ENCODE measurements around the gene SP110. TPM values are rescaled to one million over a fixed set of nuclear protein-coding genes. Genes with fewer than 3 reads are reported as not detected.

Gene SP110
- total RNA-seq (2012; rRNA removed) (9.3 and 11.1 TPM in 2 replicates), polyA plus RNA-seq (2012; rRNA removed) (9.0 and 10.2 TPM in 2 replicates), Bru-seq, nascent RNA (percentile 55 among the genes with signal in this experiment), BruChase-seq, experiment 1, labeled RNA remaining after a 6-hour chase (percentile 49 among the genes with signal in this experiment), BruChase-seq, experiment 2, labeled RNA remaining after a 2-hour chase (percentile 50 among the genes with signal in this experiment)
- 5.5 and 13.1 TPM in 2 replicates for polyA plus RNA-seq (2012; cell fraction: cytosol; rRNA removed)
- 5.0 and 15.4 TPM in 2 replicates for polyA plus RNA-seq (2012; cell fraction: nucleus; rRNA removed; ENCODE audit: low replicate concordance)
- long read RNA-seq, transcript SP110-202 (15 exons, 2,080 nt) = major isoform, 9 of 14 reads
- long read RNA-seq, partial matches to known transcripts = 4 of 14 reads
- long read RNA-seq, other reads (novel, unspliced or antisense) = 1 of 14 reads

- dilution Hi-C loops (cut with HindIII; ENCODE audit: low sequenced_read_pairs, unreplicated experiment) (no loop called here), intact Hi-C loops (cut with micrococcal nuclease) (loop anchor here (2.0 to 10.0 kb wide), 3 partner anchors 108 to 391 kb away; partner anchors contain the start of genes SP100 and SP140L), in situ Hi-C loops (cut with MboI; ENCODE audit: low sequenced_read_pairs) (loop anchor here (25.0 kb wide), 1 partner anchor 593 kb away; no protein-coding TSS in a partner anchor)
- H2BK5ac ChIP-seq (ENCODE audit: low read depth, low read length, poor library complexity, severe bottlenecking) = peak within 1 kb of the TSS; percentile 42
- H3K14ac ChIP-seq (replicated peaks; ENCODE audit: low read depth, low read length) = peak within 1 kb of the TSS; percentile 84
- no peaks in the 10 kb centered on the region for H3K4me1 ChIP-seq (ENCODE audit: control insufficient read depth, insufficient read depth, low read length)
- H4K5ac ChIP-seq (ENCODE audit: low read depth, low read length) = peak within 1 kb of the TSS; percentile 48
- peak within 1 kb of the TSS; percentile 80 for H3K9ac ChIP-seq (ENCODE audit: low read depth, low read length)
- H2BK20ac ChIP-seq (ENCODE audit: low read depth, low read length) = peak within 1 kb of the TSS; percentile 45
- ChIA-PET POLR2A (ENCODE audit: unreplicated experiment) (no interaction called here), CTCF (interaction anchor here (0.9 to 1.5 kb wide), 2 partner anchors 24 to 60 kb away, joined by 3 read pairs; no protein-coding TSS in a partner anchor)
- peaks cover 0 to 3% of the 10 kb centered on the region in 2 experiments; a peak in 1 of 4 replicates for H3K79me1 ChIP-seq (ENCODE audit: low read depth in 1 of 2, low read length in 2 of 2)
- peak within 1 kb of the TSS; percentile 69; the same call in 1 of the 2 replicates for H3K56ac ChIP-seq (ENCODE audit: extremely low read depth, insufficient read depth, low read length)
- H3K9me1 ChIP-seq (ENCODE audit: insufficient read depth, low read length) = no peaks in the 10 kb centered on the region
- H3K9me3 ChIP-seq (ENCODE audit: control insufficient read depth, insufficient read depth, low read length) = no peaks in the 10 kb centered on the region
- WGBS, 2 experiments (ENCODE audit: extremely low coverage in 2 of 2, insufficient read length in 1 of 2) = 0% methylated on average over 2 of the region's 19 CpGs; no CpG with 5 or more reads in 1 of the 2 experiments
- H2AK9ac ChIP-seq (replicated peaks; ENCODE audit: low read depth, low read length, poor library complexity) = peak within 1 kb of the TSS; percentile 39
- H3K27ac ChIP-seq (ENCODE audit: insufficient read depth, low read length) = peak within 1 kb of the TSS; percentile 72
- no peaks in the 10 kb centered on the region for H4K20me1 ChIP-seq (ENCODE audit: insufficient read depth, low read length)
- peak within 1 kb of the TSS; percentile 77 for H3K4ac ChIP-seq (ENCODE audit: low read depth, low read length)
- peak within 1 kb of the TSS; percentile 94 for H3K4me3 ChIP-seq (ENCODE audit: insufficient read depth, low read depth, low read length)
- no peaks in the 10 kb centered on the region for H3K27me3 ChIP-seq (ENCODE audit: control insufficient read depth, insufficient read depth, low read length)
- peak; percentile 80 for DNase-seq
- ATAC-seq (ENCODE audit: low read depth) = peak; percentile 93
- peak within 1 kb of the TSS; percentile 77 for H4K91ac ChIP-seq (ENCODE audit: insufficient read depth, low read depth, low read length)
- TF ChIP-seq MXI1 (IDR thresholded peaks at IDR 0.05; ENCODE audit: borderline replicate concordance, low read depth, low read length) = peak; percentile 57; the same call in 1 of the 2 replicates
- no peak for TF ChIP-seq FOS (IDR thresholded peaks at IDR 0.05; ENCODE audit: low read depth, low read length)
- peak; percentile 10; the same call in 1 of the 2 replicates for TF ChIP-seq RAD21 (IDR thresholded peaks at IDR 0.05; ENCODE audit: low read length)
- no peak for TF ChIP-seq POLR2A (IDR thresholded peaks at IDR 0.05; ENCODE audit: low read depth, low read length)
- H2BK120ac ChIP-seq (ENCODE audit: low read depth, low read length) = peak within 1 kb of the TSS; percentile 76
- no TSS peak for BruUV-seq (replicated peaks)
- H2BK15ac ChIP-seq (ENCODE audit: low read depth, low read length) = peak within 1 kb of the TSS; percentile 22; the same call in 2 of the 3 replicates
- peaks cover 3% of the 10 kb centered on the region for H3K36me3 ChIP-seq (ENCODE audit: control insufficient read depth, insufficient read depth, low read length)
- peak within 1 kb of the TSS; percentile 97 for H3K4me2 ChIP-seq (ENCODE audit: low read depth, low read length)
- H3K18ac ChIP-seq (ENCODE audit: low read depth, low read length) = peak within 1 kb of the TSS; percentile 77
- no peak within 1 kb of the TSS for H2AK5ac ChIP-seq (ENCODE audit: low read depth, low read length)
- peak within 1 kb of the TSS; percentile 59 to 69 for H4K8ac ChIP-seq (ENCODE audit: low read depth in 2 of 2, low read length in 2 of 2)
- H3K23ac ChIP-seq (ENCODE audit: low read depth, low read length) = peak within 1 kb of the TSS; percentile 61
- peak within 1 kb of the TSS; percentile 92 for H2AFZ ChIP-seq (replicated peaks; ENCODE audit: low read length, poor library complexity)
Measured at GRCh38 chr2:230219419-230220331, at the start of gene SP110. Gene SP110, minus strand, starts transcription at chr2:230219984. Its CDS starts 3,057 bp downstream, at chr2:230216927.
